Ovary (tissue), 3 donors: ENCODE measurements around the gene NPPB.

Source experiments
- EP300 ChIP-seq: sonication (generic); formaldehyde crosslinking; IDR thresholded peaks from one replicate; pipeline ENCODE4 v1.6.1; 2017; ENCODE audit warnings: antibody characterized with exemption
- POLR2A ChIP-seq: fragments of 450-650 bp; IDR thresholded peaks from one replicate; pipeline ENCODE4 v1.6.1; 2017; ENCODE audit warnings: antibody characterized with exemption, mild to moderate bottlenecking, moderate library complexity
- TF ChIP-seq, protein P1 (sequence below), 3 donors: fragments of 450-650 bp in 2 of 3; fragments of 200-600 bp in 1 of 3; IDR thresholded peaks; one replicate each; pipeline versions ENCODE4 v1.5.1 to v1.8.0; 2016 to 2022; ENCODE audit warnings: antibody characterized with exemption in 3 of 3, mild to moderate bottlenecking in 1 of 3
- donor health status: DM: no; HTN: no; CAD: no.

DNA sequence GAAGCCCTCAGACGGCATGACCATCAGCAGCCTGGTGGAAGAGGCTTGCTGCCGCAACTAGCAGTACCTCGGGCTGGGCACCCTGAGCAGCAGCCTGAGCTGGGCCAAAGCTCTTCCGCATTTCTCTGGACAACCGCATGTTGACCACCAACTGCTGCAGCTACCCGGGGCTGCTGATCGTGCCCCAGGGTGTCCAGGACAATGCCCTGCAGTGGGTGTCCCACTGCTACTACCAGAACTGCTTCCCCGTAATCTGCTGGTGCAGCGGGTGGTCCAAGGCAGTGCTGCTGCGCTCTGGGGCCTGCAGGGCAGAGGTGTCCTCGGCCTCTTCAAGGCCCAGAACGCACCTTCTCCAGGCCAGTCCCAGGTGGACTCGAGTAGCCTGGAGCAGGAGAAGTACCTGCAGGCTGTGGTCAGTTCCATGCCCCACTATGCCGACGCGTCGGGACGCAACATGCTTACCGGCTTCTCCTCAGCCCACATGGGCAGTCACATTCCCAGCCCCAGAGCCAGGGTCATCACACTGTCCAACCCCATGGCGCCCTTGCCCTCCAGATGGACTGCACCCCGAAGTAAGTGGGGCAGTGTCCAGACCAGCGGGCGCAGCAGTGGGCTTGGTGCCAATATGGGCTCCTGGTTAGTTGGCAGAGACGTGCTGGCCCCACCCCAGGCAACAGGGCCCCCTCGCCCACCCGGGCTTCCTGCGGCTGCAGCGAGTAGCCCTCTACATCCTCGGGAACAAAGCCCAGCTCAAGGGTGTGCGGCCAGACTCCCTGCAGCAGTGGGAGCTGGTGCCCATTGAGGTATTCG lies 19.5 kb upstream of the NPPB start:
- TF ChIP-seq, protein P1, sequence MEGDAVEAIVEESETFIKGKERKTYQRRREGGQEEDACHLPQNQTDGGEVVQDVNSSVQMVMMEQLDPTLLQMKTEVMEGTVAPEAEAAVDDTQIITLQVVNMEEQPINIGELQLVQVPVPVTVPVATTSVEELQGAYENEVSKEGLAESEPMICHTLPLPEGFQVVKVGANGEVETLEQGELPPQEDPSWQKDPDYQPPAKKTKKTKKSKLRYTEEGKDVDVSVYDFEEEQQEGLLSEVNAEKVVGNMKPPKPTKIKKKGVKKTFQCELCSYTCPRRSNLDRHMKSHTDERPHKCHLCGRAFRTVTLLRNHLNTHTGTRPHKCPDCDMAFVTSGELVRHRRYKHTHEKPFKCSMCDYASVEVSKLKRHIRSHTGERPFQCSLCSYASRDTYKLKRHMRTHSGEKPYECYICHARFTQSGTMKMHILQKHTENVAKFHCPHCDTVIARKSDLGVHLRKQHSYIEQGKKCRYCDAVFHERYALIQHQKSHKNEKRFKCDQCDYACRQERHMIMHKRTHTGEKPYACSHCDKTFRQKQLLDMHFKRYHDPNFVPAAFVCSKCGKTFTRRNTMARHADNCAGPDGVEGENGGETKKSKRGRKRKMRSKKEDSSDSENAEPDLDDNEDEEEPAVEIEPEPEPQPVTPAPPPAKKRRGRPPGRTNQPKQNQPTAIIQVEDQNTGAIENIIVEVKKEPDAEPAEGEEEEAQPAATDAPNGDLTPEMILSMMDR (IDR thresholded peaks at IDR 0.05) = no peak
- TF ChIP-seq POLR2A = no peak
- no peak for TF ChIP-seq EP300
